Fibroblast of lung (primary cell): ENCODE data around the gene CFAP119.

Experiments used
- EZH2 ChIP-seq: IDR thresholded peaks from 2 replicates; pipeline ENCODE4 v1.5.1; 2012; ENCODE audit warnings: low read length, control low read depth, mild to moderate bottlenecking; ENCODE audit errors: missing control alignments
- TF ChIP-seq, protein P1 (sequence below), 2 donors: IDR thresholded peaks in 1 of 2; conservative IDR thresholded peaks in 1 of 2; 1 replicate in 1 of 2; 2 replicates in 1 of 2; pipeline ENCODE4 v1.5.1; 2011 to 2012; ENCODE audit warnings: low read length in 2 of 2, control low read depth in 1 of 2, inconsistent platforms in 1 of 2, low read depth in 1 of 2, mild to moderate bottlenecking in 1 of 2

DNA sequence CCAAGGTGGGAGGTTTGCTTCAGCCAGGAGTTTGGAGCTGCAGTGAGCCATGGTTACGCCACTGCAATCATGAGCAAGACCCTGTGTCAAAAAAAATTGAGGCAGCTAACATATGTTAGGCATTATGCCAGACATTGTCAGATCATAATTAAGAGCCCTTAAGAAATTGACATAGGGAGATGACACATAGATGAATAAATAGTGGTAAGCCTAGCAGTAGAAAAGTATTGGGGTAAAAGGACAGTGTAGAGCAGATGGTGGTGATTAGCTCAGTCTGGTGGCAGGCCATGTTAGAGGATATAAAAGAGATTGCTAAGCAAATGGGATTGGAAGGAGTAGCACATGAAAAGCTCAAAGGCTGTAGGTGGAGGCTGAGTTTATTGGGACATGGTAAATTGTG lies 40.3 kb downstream of the CFAP119 start:
- TF ChIP-seq, protein P1, sequence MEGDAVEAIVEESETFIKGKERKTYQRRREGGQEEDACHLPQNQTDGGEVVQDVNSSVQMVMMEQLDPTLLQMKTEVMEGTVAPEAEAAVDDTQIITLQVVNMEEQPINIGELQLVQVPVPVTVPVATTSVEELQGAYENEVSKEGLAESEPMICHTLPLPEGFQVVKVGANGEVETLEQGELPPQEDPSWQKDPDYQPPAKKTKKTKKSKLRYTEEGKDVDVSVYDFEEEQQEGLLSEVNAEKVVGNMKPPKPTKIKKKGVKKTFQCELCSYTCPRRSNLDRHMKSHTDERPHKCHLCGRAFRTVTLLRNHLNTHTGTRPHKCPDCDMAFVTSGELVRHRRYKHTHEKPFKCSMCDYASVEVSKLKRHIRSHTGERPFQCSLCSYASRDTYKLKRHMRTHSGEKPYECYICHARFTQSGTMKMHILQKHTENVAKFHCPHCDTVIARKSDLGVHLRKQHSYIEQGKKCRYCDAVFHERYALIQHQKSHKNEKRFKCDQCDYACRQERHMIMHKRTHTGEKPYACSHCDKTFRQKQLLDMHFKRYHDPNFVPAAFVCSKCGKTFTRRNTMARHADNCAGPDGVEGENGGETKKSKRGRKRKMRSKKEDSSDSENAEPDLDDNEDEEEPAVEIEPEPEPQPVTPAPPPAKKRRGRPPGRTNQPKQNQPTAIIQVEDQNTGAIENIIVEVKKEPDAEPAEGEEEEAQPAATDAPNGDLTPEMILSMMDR (conservative IDR thresholded peaks at IDR 0.05 in 1 of 2, IDR thresholded peaks at IDR 0.05 in 1 of 2; ENCODE audit: low read depth in 1 of 2, low read length in 2 of 2), result no peak
- no peak for TF ChIP-seq EZH2
